IMR-90 (cell line): ENCODE measurements around the gene KDM3B. TPM values are rescaled to one million over a fixed set of nuclear protein-coding genes. Genes with fewer than 3 reads are reported as not detected.
A peak's percentile ranks its signal among the peaks of the same experiment; 100 is the strongest.

Experiments
- ATAC-seq: fragments of 200-7000 bp; cut with Tn5 transposase; 2 replicates; pipeline ENCODE4 v1.9.1; 2020; ENCODE audit warnings: low read depth, mild to moderate bottlenecking, moderate library complexity
- BruUV-seq: library from RNA; stranded (reverse); fragments of 400-500 nt; replicated peaks from 2 replicates; lab custom pipeline; 2021; lab: Mats Ljungman, UMichigan
- CTCF ChIA-PET: fragments of 300-600 bp; formaldehyde crosslinking; extraction: SDS; loops from one replicate; lab custom pipeline; 2021; ENCODE audit warnings: antibody characterized with exemption; lab: Yijun Ruan, JAX
- POLR2A ChIA-PET: fragments of 300-600 bp; sonication (Branson Sonifier 250); formaldehyde crosslinking; loops from one replicate; lab custom pipeline; 2022; ENCODE audit warnings: antibody characterized with exemption; ENCODE audit not compliant: unreplicated experiment; lab: Charles Lee
- DNase-seq: peaks from one replicate; pipeline ENCODE4 v3.0.0; 2013
- H2AFZ ChIP-seq: replicated peaks from 2 replicates; pipeline ENCODE3; 2013; ENCODE audit warnings: low read length, mild to moderate bottlenecking; ENCODE audit not compliant: poor library complexity
- H2AK5ac ChIP-seq: 2 replicates; pipeline ENCODE4 v1.6.1; 2013; ENCODE audit warnings: low read depth, low read length, inconsistent platforms
- H2AK9ac ChIP-seq: replicated peaks from 2 replicates; pipeline ENCODE3; 2013; ENCODE audit warnings: mild to moderate bottlenecking, low read depth, low read length, moderate library complexity; ENCODE audit not compliant: poor library complexity
- H2BK120ac ChIP-seq: 2 replicates; pipeline ENCODE4 v1.6.1; 2013; ENCODE audit warnings: low read depth, low read length, inconsistent platforms
- H2BK15ac ChIP-seq: 3 replicates; pipeline ENCODE4 v1.6.1; 2013; ENCODE audit warnings: low read depth, low read length, inconsistent platforms
- H2BK20ac ChIP-seq: 2 replicates; pipeline ENCODE4 v1.6.1; 2013; ENCODE audit warnings: low read depth, mild to moderate bottlenecking, inconsistent platforms, low read length, moderate library complexity
- H2BK5ac ChIP-seq: 2 replicates; pipeline ENCODE4 v1.6.1; 2013; ENCODE audit warnings: mild to moderate bottlenecking, low read depth, low read length, inconsistent platforms; ENCODE audit not compliant: poor library complexity, severe bottlenecking
- H3K14ac ChIP-seq: replicated peaks from 2 replicates; pipeline ENCODE4 v1.6.1; 2013; ENCODE audit warnings: low read depth, low read length, inconsistent platforms
- H3K18ac ChIP-seq: 2 replicates; pipeline ENCODE4 v1.6.1; 2013; ENCODE audit warnings: low read depth, low read length, control low read depth
- H3K23ac ChIP-seq: 2 replicates; pipeline ENCODE4 v1.6.1; 2013; ENCODE audit warnings: low read depth, low read length, inconsistent platforms
- H3K27ac ChIP-seq: 2 replicates; pipeline ENCODE4 v1.5.1; 2013; ENCODE audit warnings: mild to moderate bottlenecking, control low read depth, low read length; ENCODE audit not compliant: insufficient read depth
- H3K27me3 ChIP-seq: 2 replicates; pipeline ENCODE4 v1.6.1; 2013; ENCODE audit warnings: low read length; ENCODE audit not compliant: control insufficient read depth, insufficient read depth
- H3K36me3 ChIP-seq: 2 replicates; pipeline ENCODE4 v1.6.1; 2013; ENCODE audit warnings: low read length, mixed read lengths; ENCODE audit not compliant: control insufficient read depth, insufficient read depth
- H3K4ac ChIP-seq: 2 replicates; pipeline ENCODE4 v1.6.1; 2013; ENCODE audit warnings: low read depth, low read length, inconsistent platforms
- H3K4me1 ChIP-seq: 2 replicates; pipeline ENCODE4 v1.6.1; 2013; ENCODE audit warnings: low read length, mixed read lengths; ENCODE audit not compliant: control insufficient read depth, insufficient read depth
- H3K4me2 ChIP-seq: 2 replicates; pipeline ENCODE4 v1.6.1; 2013; ENCODE audit warnings: low read depth, mild to moderate bottlenecking, control low read depth, low read length, moderate library complexity
- H3K4me3 ChIP-seq: 2 replicates; pipeline ENCODE4 v1.5.1; 2013; ENCODE audit warnings: low read depth, mild to moderate bottlenecking, control low read depth, low read length, moderate library complexity; ENCODE audit not compliant: insufficient read depth
- H3K56ac ChIP-seq: 2 replicates; pipeline ENCODE4 v1.6.1; 2013; ENCODE audit warnings: low read length, inconsistent platforms; ENCODE audit not compliant: insufficient read depth; ENCODE audit errors: extremely low read depth
- H3K79me1 ChIP-seq, 2 experiments: 2 replicates each; pipeline ENCODE4 v1.6.1; 2013; ENCODE audit warnings: low read length in 2 of 2, inconsistent platforms in 1 of 2, low read depth in 1 of 2
- H3K9ac ChIP-seq: 2 replicates; pipeline ENCODE4 v1.6.1; 2013; ENCODE audit warnings: low read depth, low read length, control low read depth
- H3K9me1 ChIP-seq: 2 replicates; pipeline ENCODE4 v1.6.1; 2013; ENCODE audit warnings: low read length, inconsistent platforms; ENCODE audit not compliant: insufficient read depth
- H3K9me3 ChIP-seq: 2 replicates; pipeline ENCODE4 v1.6.1; 2013; ENCODE audit warnings: low read length; ENCODE audit not compliant: control insufficient read depth, insufficient read depth
- H4K20me1 ChIP-seq: 2 replicates; pipeline ENCODE4 v1.6.1; 2013; ENCODE audit warnings: low read length, inconsistent platforms; ENCODE audit not compliant: insufficient read depth
- H4K5ac ChIP-seq: 2 replicates; pipeline ENCODE4 v1.6.1; 2013; ENCODE audit warnings: mild to moderate bottlenecking, low read depth, low read length, control low read depth
- H4K8ac ChIP-seq, 2 experiments: 2 replicates each; pipeline ENCODE4 v1.6.1; 2013; ENCODE audit warnings: low read depth in 2 of 2, low read length in 2 of 2, control low read depth in 1 of 2, inconsistent platforms in 1 of 2
- H4K91ac ChIP-seq: 2 replicates; pipeline ENCODE4 v1.6.1; 2013; ENCODE audit warnings: low read depth, low read length, inconsistent platforms; ENCODE audit not compliant: insufficient read depth
- MAZ ChIP-seq: IDR thresholded peaks from 2 replicates; pipeline ENCODE4 v1.6.1; 2012; ENCODE audit warnings: low read depth, mild to moderate bottlenecking, low read length, improper control_type of control experiment, moderate library complexity, borderline replicate concordance
- MXI1 ChIP-seq: IDR thresholded peaks from 2 replicates; pipeline ENCODE4 v1.6.1; 2012; ENCODE audit warnings: low read depth, mild to moderate bottlenecking, low read length, moderate library complexity, borderline replicate concordance
- RAD21 ChIP-seq: IDR thresholded peaks from 2 replicates; pipeline ENCODE4 v1.6.1; 2012; ENCODE audit warnings: low read length, improper control_type of control experiment
- RCOR1 ChIP-seq: IDR thresholded peaks from 2 replicates; pipeline ENCODE4 v1.6.1; 2012; ENCODE audit warnings: mild to moderate bottlenecking, low read length, improper control_type of control experiment; ENCODE audit not compliant: insufficient replicate concordance
- SMC3 ChIP-seq: fragments of 150-350 bp; IDR thresholded peaks from 2 replicates; pipeline ENCODE4 v1.6.1; 2016; ENCODE audit warnings: low read depth, mild to moderate bottlenecking, antibody characterized with exemption, low read length, moderate library complexity
- WGBS, 2 experiments: methylation state at CpG; one replicate each; pipeline versions ENCODE4 v1.1.5 to v1.1.7; 2013; ENCODE audit warnings: missing lambda C conversion rate in 2 of 2; ENCODE audit not compliant: insufficient read length in 1 of 2; ENCODE audit errors: extremely low coverage in 2 of 2; 5-methylcytosine and 5-hydroxymethylcytosine counted together
- dilution Hi-C: fragments of 300-500 bp; cut with HindIII; formaldehyde crosslinking; loops from one replicate; pipeline ENCODE4 v1.14.3; 2018; ENCODE audit warnings: low sequenced_read_pairs; ENCODE audit not compliant: unreplicated experiment
- in situ Hi-C: fragments of 300-500 bp; cut with MboI; formaldehyde crosslinking; loops from 3 replicates; pipeline ENCODE4 v1.14.3; 2019; ENCODE audit warnings: low sequenced_read_pairs, inconsistent platforms, mixed read lengths
- intact Hi-C: fragments of 100-400 bp; cut with micrococcal nuclease; formaldehyde crosslinking; loops from 2 replicates; pipeline ENCODE4 v1.10.0; 2022
- polyA plus RNA-seq, 3 experiments: library from polyadenylated mRNA; depleted of rRNA; stranded (reverse); fragments of >200 nt; gene quantifications; 2 replicates each; pipeline ENCODE4 v1.2.3, GENCODE V29; 2012; ENCODE audit warnings: low replicate concordance in 1 of 3
- total RNA-seq: library from RNA; depleted of rRNA; stranded (reverse); fragments of >200 nt; gene quantifications from 2 replicates; pipeline ENCODE4 v1.2.3, GENCODE V29; 2012

The KDM3B gene
- total and polyA plus RNA-seq, 2 of the 4 experiments (the other 2 are of a cell fraction): 19.4 to 35.8 TPM

GRCh38 chr5:138438003-138438723 is 85.7 kb downstream of the KDM3B start (continued):
- TF ChIP-seq RCOR1: no peak

GRCh38 chr5:138438724-138439476 is 86.4 kb downstream of the KDM3B start, which contains the start of gene REEP2:
Gene REEP2, plus strand, starts transcription at chr5:138439057. Its CDS starts 152 bp downstream, at chr5:138439209.
- Histone ChIP-seq H3K79me1 (peaks cover 0 to 8% of the 10 kb centered on the region in 2 experiments; a peak in 2 of 4 replicates), H3K9me1 (peaks cover 7% of the 10 kb centered on the region; the same call in 1 of the 2 replicates), H4K5ac (peak within 1 kb of the TSS; percentile 34; the same call in 1 of the 2 replicates), H4K91ac (no peak within 1 kb of the TSS), H3K14ac (peak within 1 kb of the TSS; percentile 76), H3K4me1 (peaks cover 9% of the 10 kb centered on the region; the same call in 1 of the 2 replicates), H3K23ac (peak within 1 kb of the TSS; percentile 38; the same call in 1 of the 2 replicates), H2BK5ac (no peak within 1 kb of the TSS), H3K9ac (peak within 1 kb of the TSS; percentile 34), H3K9me3 (no peaks in the 10 kb centered on the region), H3K27me3 (no peaks in the 10 kb centered on the region), H3K4me3 (peak within 1 kb of the TSS; percentile 53), H4K8ac (peak within 1 kb of the TSS in 1 of 2 experiments; percentile 75; a peak in 3 of 4 replicates), H3K36me3 (peaks cover 9% of the 10 kb centered on the region), H3K4ac (peak within 1 kb of the TSS; percentile 57), H3K18ac (no peak within 1 kb of the TSS), H3K27ac (no peak within 1 kb of the TSS), H3K4me2 (peak within 1 kb of the TSS; percentile 90), H4K20me1 (0 out of 2 replicates have a peak, but pooled peaks cover 6% of the 10 kb centered on the region), H2AK5ac (peak within 1 kb of the TSS; percentile 58; the same call in 1 of the 2 replicates), H2BK15ac (no peak within 1 kb of the TSS), H3K56ac (no peak within 1 kb of the TSS; the same call in 1 of the 2 replicates), H2BK120ac (no peak within 1 kb of the TSS; the same call in 1 of the 2 replicates), H2BK20ac (no peak within 1 kb of the TSS), H2AFZ (peak within 1 kb of the TSS; percentile 92), H2AK9ac (peak within 1 kb of the TSS; percentile 83)
- intact Hi-C loops (no loop called here), in situ Hi-C loops (no loop called here), dilution Hi-C loops (no loop called here)
- ChIA-PET CTCF (interaction anchor here (1.0 to 2.0 kb wide), 3 partner anchors 11 to 105 kb away, joined by 3 to 6 read pairs (median 3); no protein-coding TSS in a partner anchor), POLR2A (no interaction called here)
- WGBS, 2 experiments: 4% methylated on average over 25 of the region's 65 CpGs; no CpG with 5 or more reads in 1 of the 2 experiments
- ATAC-seq (peak; percentile 84), DNase-seq (peak; percentile 47)
- BruUV-seq: no TSS peak
- TF ChIP-seq MXI1: 0 out of 2 replicates have a peak, but pooled peaks have one; percentile 15
- TF ChIP-seq RCOR1: no peak
- no peak for TF ChIP-seq SMC3
- peak; percentile 56; the same call in 1 of the 2 replicates for TF ChIP-seq MAZ
- no peak for TF ChIP-seq RAD21
